OCI-M1 (cell line): ENCODE data around the gene PNKP.

Experiments used
- DNase-seq: peaks from one replicate; lab custom pipeline; 2025; lab: John Stamatoyannopoulos, UW

The PNKP gene

DNA sequence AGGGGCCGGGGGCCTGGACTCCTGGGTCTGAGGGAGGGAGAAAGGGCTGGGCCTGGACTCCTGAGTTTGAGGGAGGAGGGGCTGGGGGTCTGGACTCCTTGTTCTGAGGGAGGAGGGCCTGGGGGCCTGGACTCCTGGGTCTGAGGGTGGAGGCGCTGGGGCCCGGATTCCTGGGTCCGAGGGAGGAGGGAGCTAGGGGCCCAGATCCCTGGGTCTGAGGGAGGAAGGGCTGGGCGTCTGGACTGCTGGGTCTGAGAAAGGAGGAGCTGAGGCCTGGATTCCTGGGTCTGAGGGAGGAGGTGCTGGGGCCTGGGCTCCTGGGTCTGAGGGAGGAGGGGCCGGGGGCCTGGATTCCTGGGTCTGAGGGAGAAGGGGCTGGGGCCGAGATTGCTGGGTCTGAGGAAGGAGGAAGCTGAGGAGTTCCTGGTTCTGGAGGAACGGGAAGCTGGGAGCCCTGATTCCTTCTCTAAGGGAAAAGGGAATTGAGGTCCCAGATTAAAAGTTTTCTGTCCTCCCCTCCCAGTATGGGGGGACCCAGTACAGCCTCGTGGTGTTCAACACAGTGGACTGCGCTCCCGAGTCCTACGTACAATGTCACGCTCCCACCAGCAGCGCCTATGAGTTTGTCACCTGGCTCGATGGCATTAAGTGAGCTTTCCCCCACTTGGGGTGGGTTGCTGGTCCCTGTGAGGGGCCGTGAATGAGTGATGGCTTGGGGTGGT is 48.6 kb downstream of the PNKP start:
- DNase-seq = peak; percentile 60

DNA sequence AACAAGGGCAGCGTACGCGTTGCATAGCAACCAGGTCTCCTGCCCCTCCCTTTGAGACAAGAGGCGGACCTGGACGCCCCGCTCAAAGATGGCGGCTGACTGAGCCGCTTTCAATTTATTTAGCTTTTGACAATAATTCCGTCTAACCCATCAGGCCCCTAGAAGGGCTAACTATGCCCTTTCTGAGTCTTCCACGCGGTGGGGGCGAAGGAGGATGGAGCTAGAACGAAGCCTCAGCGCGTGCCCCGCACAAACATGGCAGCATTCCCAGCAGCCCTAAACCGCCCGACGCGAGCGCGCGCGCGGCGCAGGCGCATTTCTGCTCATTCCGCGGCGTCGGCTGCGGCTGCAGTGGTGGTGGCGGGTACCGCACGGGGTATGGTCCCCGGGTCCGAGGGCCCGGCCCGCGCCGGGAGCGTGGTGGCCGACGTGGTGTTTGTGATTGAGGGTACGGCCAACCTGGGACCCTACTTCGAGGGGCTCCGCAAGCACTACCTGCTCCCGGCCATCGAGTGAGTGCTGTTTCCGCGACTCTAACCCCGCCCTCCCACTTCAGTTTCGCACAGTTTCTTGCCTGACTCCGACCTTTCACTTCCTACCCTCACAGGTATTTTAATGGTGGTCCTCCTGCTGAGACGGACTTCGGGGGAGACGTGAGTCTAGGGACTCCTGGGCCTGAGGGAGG is 49.3 kb downstream of the PNKP start, which contains the start of gene MED25:
Gene MED25 (plus strand): TSS at position 326 of the 685 bp plus-strand sequence. CDS start 53 bp downstream, at position 379.
- DNase-seq = peak; percentile 94

DNA sequence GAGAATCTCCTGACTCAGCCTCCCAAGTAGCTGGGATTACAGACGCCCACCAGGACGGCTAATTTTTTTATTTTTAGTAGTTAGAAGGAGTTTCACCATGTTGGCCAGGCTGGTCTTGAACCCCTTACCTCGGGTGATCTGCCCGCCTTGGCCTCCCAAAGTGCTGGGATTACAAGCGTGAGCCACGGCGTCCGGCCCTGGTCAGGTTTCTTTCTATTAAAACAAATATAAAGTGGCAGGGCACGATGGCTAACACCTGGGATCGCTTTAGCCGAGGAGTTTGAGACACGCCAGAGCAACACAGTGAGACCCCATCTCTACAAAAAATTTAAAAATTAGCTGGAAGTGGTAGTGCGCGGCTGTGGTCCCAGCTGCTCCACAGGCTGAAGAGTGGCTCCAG is 50.8 kb downstream of the PNKP start:
- DNase-seq = no peak

DNA sequence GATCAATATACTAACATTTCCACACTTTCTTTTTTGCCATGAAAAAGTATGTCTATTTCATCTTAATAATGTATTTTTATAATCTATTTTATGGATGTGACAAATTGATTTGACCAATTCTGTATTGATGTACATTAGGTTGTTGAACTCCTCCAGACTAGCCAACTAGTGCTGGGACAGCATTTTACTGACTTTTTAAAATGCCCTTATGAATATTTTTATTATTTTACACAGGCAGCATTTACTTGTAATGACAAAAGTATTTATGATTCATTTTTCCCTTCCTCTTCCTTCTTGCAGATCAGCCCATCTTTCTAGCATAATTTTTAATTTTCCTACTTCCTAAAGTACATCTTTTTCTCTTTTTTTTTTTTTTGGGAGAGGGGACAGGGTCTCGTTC is 53.4 kb downstream of the PNKP start:
- peak; percentile 53 for DNase-seq

DNA sequence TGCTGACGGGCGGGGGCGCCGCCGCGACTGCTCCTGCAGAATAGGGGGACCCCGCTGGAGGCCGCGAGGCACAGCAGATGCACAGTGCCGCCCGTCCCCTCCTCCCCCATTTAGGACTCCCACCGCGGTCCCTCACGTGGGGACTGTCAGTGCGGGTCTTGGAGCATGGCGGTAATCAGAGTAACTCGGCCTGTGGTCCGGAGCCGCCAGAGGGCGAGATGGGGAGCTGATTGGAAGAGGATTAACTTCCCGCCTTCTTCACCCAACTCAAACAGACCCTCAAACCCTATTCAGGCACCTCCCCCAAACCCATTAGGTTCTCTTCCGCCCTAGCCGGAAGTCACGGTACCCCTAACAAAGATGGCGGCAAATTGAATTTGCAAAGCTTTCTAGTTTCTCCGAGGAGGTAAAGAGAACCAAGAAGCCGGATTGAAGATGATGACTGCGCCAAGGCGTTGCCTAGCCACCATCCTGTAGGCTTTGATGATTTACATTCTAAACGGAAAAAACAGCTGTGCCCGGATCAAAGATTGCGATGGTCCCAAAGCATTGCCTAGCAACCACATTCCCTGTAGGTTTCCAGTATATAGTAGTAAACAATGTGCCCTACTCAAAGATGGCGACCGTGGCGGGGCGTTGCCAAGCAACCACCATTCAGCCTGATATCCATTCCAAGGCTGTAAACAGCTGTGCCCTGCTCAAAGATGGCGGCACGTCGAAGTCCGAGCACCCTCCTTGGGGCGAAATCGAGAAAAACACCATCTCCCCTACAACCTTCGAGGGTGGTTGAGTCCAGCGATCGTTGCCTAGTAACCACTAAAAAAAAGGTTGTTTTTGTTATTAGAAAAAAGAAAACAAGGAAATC is 54.1 kb downstream of the PNKP start, which contains the start of gene FUZ:
Gene FUZ (minus strand): TSS at position 296 of the 865 bp plus-strand sequence. CDS start 186 bp downstream, at position 110.
- DNase-seq = peak; percentile 99

DNA sequence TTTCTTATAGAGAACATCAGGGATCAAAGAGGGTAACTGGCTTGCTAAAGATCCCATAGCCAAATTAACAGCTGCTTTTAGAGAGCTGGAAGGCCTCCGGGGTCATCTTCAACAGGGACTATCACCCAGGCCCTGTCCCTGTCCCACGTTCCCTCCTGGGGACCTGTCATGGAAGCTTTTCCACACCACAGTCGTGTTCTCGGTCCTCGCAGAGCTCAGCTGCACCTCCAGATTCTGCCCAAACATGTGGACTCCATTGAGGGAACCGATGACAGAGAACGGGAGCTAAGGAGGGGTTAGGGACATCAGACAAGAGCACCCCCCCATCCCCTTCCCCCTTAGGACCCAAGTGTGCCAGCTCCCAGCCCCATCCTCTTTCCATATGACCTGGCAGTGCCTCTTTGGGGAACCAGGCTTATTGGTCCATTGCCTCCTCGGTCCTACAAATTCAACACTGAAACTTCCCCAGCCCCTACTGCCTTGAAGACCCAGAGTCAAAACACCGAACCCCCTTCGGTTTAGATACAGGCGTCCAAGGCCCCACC is 54.9 kb downstream of the PNKP start:
- DNase-seq = no peak

DNA sequence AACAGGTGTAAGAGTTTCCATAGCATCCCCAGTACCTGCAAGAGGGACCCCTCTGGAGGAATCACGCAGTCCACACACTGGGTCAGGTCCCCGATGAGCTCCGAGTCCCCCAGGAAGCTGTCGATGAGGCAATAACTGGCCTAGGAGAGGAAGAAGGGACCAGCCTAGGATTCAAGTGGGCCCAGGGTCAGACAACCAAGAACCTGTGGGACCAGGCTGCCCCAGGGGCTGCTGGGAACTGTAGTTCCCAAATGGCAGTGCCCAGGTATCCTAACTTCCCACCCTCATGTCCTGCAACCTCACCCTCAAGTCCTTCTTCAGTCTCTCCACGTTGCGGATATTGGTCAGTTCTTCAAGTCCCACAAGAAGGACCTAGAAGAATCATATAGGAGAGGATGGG is 56.0 kb downstream of the PNKP start:
- DNase-seq = no peak
